HepG2 (cell line): ENCODE data around the gene VPS37B. TPM values are rescaled to one million over a fixed set of nuclear protein-coding genes. Genes with fewer than 3 reads are reported as not detected.

Experiments
- CEBPG ChIP-seq: IDR thresholded peaks from 2 replicates; pipeline ENCODE4 v1.6.1; 2016
- CTCF ChIP-seq: sonication (generic); formaldehyde crosslinking; IDR thresholded peaks from 2 replicates; pipeline ENCODE4 v1.5.0; 2020; ENCODE audit warnings: mild to moderate bottlenecking, missing genetic modification reagents, moderate library complexity
- EP300 ChIP-seq, 3 experiments: sonication (generic) in 1 of 3; formaldehyde crosslinking in 1 of 3; IDR thresholded peaks; 2 replicates each; pipeline versions ENCODE4 v1.5.1 to v1.6.1; 2011 to 2020; ENCODE audit warnings: low read depth in 2 of 3, low read length in 2 of 3, borderline replicate concordance in 1 of 3, improper control_type of control experiment in 1 of 3, mild to moderate bottlenecking in 1 of 3, missing genetic modification reagents in 1 of 3, moderate library complexity in 1 of 3
- GATAD2A ChIP-seq: IDR thresholded peaks from 2 replicates; pipeline ENCODE4 v1.6.1; 2016
- HDAC1 ChIP-seq: sonication (generic); formaldehyde crosslinking; IDR thresholded peaks from 2 replicates; pipeline ENCODE4 v1.5.1; 2020; ENCODE audit warnings: mild to moderate bottlenecking, missing genetic modification reagents
- IRF1 ChIP-seq: sonication (generic); formaldehyde crosslinking; IDR thresholded peaks from 2 replicates; pipeline ENCODE4 v1.4.0; 2020; ENCODE audit warnings: low read depth, mild to moderate bottlenecking, missing genetic modification reagents
- ISL2 ChIP-seq: sonication (generic); formaldehyde crosslinking; IDR thresholded peaks from 2 replicates; pipeline ENCODE4 v1.5.0; 2020; ENCODE audit warnings: missing genetic modification reagents
- JUN ChIP-seq: sonication (generic); formaldehyde crosslinking; IDR thresholded peaks from 2 replicates; pipeline ENCODE4 v1.4.0; 2020; ENCODE audit warnings: mild to moderate bottlenecking, missing genetic modification reagents
- KDM6A ChIP-seq: IDR thresholded peaks from 2 replicates; pipeline ENCODE4 v1.6.1; 2016; ENCODE audit warnings: low read depth
- KMT2A ChIP-seq: sonication (generic); formaldehyde crosslinking; IDR thresholded peaks from 2 replicates; pipeline ENCODE4 v1.4.0; 2020; ENCODE audit warnings: missing genetic modification reagents
- MED13 ChIP-seq: sonication (generic); formaldehyde crosslinking; IDR thresholded peaks from 2 replicates; pipeline ENCODE4 v1.5.0; 2020; ENCODE audit warnings: missing genetic modification reagents
- MXI1 ChIP-seq: IDR thresholded peaks from 3 replicates; pipeline ENCODE4 v1.6.1; 2012; ENCODE audit warnings: low read depth, low read length, inconsistent platforms, borderline replicate concordance
- NFRKB ChIP-seq: fragments of 450-650 bp; IDR thresholded peaks from 2 replicates; pipeline ENCODE4 v1.6.1; 2017
- RARA ChIP-seq: IDR thresholded peaks from 2 replicates; pipeline ENCODE4 v1.6.1; 2016; ENCODE audit warnings: missing genetic modification reagents, missing compliant biosample characterization
- SIN3A ChIP-seq: IDR thresholded peaks from 2 replicates; pipeline ENCODE4 v1.6.1; 2011; ENCODE audit warnings: low read depth, mild to moderate bottlenecking, control low read depth, low read length, borderline replicate concordance
- THYN1 ChIP-seq: sonication (generic); formaldehyde crosslinking; IDR thresholded peaks from 2 replicates; pipeline ENCODE4 v1.8.1; 2023; ENCODE audit warnings: low read depth, mild to moderate bottlenecking, moderate library complexity, missing genetic modification reagents, borderline replicate concordance
- UBTF ChIP-seq: sonication (generic); formaldehyde crosslinking; IDR thresholded peaks from 2 replicates; pipeline ENCODE4 v1.4.0; 2020; ENCODE audit warnings: mild to moderate bottlenecking, missing genetic modification reagents
- ZIK1 ChIP-seq: sonication (generic); formaldehyde crosslinking; IDR thresholded peaks from 2 replicates; pipeline ENCODE4 v1.5.0; 2020; ENCODE audit warnings: mild to moderate bottlenecking, low read depth, missing genetic modification reagents, borderline replicate concordance
- ZMYM4 ChIP-seq: sonication (generic); formaldehyde crosslinking; IDR thresholded peaks from 2 replicates; pipeline ENCODE4 v1.8.1; 2023; ENCODE audit warnings: mild to moderate bottlenecking, missing genetic modification reagents
- ZNF143 ChIP-seq: sonication (generic); formaldehyde crosslinking; IDR thresholded peaks from 2 replicates; pipeline ENCODE4 v1.4.0; 2020; ENCODE audit warnings: missing genetic modification reagents
- ZNF577 ChIP-seq: sonication (generic); formaldehyde crosslinking; IDR thresholded peaks from 2 replicates; pipeline ENCODE4 v1.4.0; 2020; ENCODE audit warnings: mild to moderate bottlenecking, low read depth, missing genetic modification reagents, borderline replicate concordance
- polyA plus RNA-seq, 8 experiments: library from polyadenylated mRNA; depleted of rRNA in 3 of 8; stranded (reverse) in 7 of 8; unstranded in 1 of 8; fragments of >200 nt; fragmentation: Illumina TruSeq in 4 of 8; extraction: Trizol in 4 of 8; gene quantifications; 2 replicates each; pipeline versions ENCODE4 v1.2.1 to v1.2.3, GENCODE V29; 2011 to 2016; ENCODE audit warnings: low read depth in 4 of 8, missing spikeins in 1 of 8, mixed read lengths in 1 of 8; ENCODE audit not compliant: insufficient read depth in 1 of 8
- total RNA-seq, 5 experiments: library from RNA; depleted of rRNA; stranded (reverse); fragments of >200 nt; fragmentation: Illumina TruSeq; extraction: Trizol; gene quantifications; 2 replicates each; pipeline ENCODE4 v1.2.3, GENCODE V29; 2016; ENCODE audit warnings: low read depth in 1 of 5
- TF ChIP-seq, protein P1 (sequence below): sonication (generic); formaldehyde crosslinking; IDR thresholded peaks from 2 replicates; pipeline ENCODE4 v1.9.0; 2022; ENCODE audit warnings: low read depth, missing genetic modification reagents

Gene VPS37B
- total and polyA plus RNA-seq, 2 of the 13 experiments (the other 11 are each of a cell fraction or from before 2014, with no cell fraction given): 4.6 to 5.3 TPM

DNA sequence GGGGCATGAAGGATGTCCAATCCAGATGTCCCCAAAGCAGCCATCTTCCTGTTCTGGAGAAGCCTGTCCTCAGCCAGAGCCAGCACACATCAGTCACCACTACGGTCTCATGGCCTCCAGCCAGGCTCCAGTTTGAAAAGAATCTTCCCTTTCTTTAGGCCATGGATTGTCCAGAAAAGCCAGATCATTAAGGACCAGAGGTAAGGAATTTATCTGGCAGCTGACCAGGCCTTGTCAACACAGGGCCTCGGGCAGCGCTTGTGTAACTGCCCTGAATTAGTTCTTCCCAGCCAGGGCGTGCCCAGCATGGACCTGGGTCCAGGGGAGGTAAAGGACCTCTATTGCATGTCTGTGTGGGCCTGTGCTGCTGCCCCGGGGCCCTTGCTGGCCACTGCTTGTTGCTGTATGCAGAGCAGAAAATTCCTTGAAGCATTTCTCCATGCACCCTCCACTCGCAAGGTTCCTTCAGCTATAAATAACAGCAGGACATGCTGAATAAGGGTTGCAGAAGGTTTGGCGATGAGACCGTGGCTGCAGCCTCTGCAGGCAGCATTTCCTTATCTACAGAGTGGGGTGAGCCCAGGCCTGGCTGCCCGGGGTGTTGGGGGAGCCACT, 21.7 kb upstream of the VPS37B start (continued):
- peak; percentile 23 to 36; a peak in 1 of 4 replicates for TF ChIP-seq EP300 (IDR thresholded peaks at IDR 0.05; ENCODE audit: low read depth in 2 of 2, low read length in 2 of 2)
- no peak; the same call in 1 of the 2 replicates for TF ChIP-seq EP300 (CRISPR knock-in tag; IDR thresholded peaks at IDR 0.05; ENCODE audit: borderline replicate concordance)
- TF ChIP-seq ZNF577 (CRISPR knock-in tag): no peak
- TF ChIP-seq KMT2A (CRISPR knock-in tag): no peak
- 0 out of 2 replicates have a peak, but pooled peaks have one; percentile 27 for TF ChIP-seq ZMYM4 (CRISPR knock-in tag)
- 0 out of 2 replicates have a peak, but pooled peaks have one; percentile 42 for TF ChIP-seq ISL2
- 0 out of 2 replicates have a peak, but pooled peaks have one; percentile 46 for TF ChIP-seq HDAC1 (CRISPR knock-in tag)
- peak; percentile 24; the same call in 1 of the 2 replicates for TF ChIP-seq CTCF (CRISPR knock-in tag)
- TF ChIP-seq CEBPG: peak; percentile 86
- TF ChIP-seq ZNF143 (CRISPR knock-in tag): no peak
- no peak for TF ChIP-seq IRF1
- TF ChIP-seq JUN (CRISPR knock-in tag): no peak
- no peak for TF ChIP-seq SIN3A
- peak; percentile 81 for TF ChIP-seq GATAD2A (CRISPR knock-in tag)
- TF ChIP-seq UBTF (CRISPR knock-in tag): no peak
- TF ChIP-seq RARA (CRISPR knock-in tag): peak; percentile 37; the same call in 1 of the 2 replicates
- TF ChIP-seq THYN1 (CRISPR knock-in tag): no peak
- TF ChIP-seq, protein P1, sequence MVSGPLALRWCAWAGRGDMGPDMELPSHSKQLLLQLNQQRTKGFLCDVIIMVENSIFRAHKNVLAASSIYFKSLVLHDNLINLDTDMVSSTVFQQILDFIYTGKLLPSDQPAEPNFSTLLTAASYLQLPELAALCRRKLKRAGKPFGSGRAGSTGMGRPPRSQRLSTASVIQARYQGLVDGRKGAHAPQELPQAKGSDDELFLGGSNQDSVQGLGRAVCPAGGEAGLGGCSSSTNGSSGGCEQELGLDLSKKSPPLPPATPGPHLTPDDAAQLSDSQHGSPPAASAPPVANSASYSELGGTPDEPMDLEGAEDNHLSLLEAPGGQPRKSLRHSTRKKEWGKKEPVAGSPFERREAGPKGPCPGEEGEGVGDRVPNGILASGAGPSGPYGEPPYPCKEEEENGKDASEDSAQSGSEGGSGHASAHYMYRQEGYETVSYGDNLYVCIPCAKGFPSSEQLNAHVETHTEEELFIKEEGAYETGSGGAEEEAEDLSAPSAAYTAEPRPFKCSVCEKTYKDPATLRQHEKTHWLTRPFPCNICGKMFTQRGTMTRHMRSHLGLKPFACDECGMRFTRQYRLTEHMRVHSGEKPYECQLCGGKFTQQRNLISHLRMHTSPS: peak; percentile 75; the same call in 1 of the 2 replicates
- TF ChIP-seq NFRKB: no peak
- TF ChIP-seq KDM6A (CRISPR knock-in tag): no peak
- peak; percentile 61; the same call in 1 of the 3 replicates for TF ChIP-seq MXI1
- 0 out of 2 replicates have a peak, but pooled peaks have one; percentile 19 for TF ChIP-seq ZIK1 (CRISPR knock-in tag)
- 0 out of 2 replicates have a peak, but pooled peaks have one; percentile 30 for TF ChIP-seq MED13 (CRISPR knock-in tag)
